GM19328 (cell line): Measurements from ENCODE around the gene RBM20.

Experiments
- ATAC-seq: cut with Tn5 transposase; IDR thresholded peaks from one replicate; pipeline ENCODE4 v1.9.1; 2021; ENCODE audit warnings: mild to moderate bottlenecking, moderate library complexity; ENCODE audit not compliant: unreplicated experiment

The RBM20 gene

DNA sequence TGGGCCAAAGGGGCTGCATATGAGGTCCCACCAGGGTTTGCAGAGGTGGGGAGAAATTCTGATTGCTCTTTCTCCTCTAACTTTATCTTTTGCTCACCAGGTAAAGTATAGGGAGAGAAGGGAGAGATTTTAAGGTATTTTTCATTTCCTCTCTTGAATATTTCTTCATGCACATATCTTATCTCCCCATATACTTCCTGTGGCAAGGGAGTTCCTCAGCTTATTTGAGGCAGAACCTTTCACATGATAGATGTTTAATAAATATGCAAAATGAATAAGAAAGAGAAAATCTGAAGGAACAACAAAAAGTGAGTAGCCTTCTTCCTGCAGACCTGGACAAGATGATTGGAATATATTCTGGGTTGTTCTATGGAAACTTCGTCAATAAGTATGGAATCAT, 160.2 kb downstream of the RBM20 start:
- no peak for ATAC-seq

DNA sequence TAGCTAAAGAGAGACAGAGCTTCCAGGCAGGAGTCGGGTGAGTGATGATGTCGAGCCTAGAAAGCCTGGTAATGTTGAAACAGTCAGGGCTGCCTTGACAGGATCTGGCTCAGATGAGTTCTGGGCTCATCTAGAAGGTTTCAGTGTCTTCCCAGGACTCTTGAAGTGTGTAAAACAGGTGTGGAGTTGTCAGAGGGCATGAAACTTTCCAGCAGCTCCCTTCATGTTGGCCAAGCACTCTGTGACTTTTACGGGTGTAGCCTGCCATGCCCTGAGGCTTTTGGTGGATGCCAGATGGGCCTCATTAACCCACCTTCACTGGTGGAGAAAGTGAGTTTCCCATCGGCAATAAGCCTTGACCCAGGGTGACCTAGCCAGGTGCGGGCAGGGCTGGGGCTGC, 161.2 kb downstream of the RBM20 start:
- no peak for ATAC-seq

DNA sequence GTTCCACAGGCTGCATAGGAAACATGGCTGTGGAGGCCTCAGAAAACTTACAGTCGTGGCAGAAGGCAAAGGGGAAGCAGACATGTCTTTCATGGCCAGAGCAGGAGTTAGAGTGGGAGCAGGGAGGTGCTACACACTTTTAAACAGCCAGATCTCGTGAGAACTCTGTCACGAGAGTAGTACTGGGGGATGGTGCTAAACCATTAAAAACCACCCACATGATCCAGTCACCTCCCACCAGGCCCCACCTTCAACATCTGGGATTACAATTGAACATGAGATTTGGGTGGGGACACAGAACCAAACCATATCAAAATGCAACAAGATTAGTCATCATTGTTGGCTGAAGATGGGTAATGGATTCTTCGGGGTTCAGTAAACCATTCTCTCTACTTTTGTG, 162.2 kb downstream of the RBM20 start:
- ATAC-seq = no peak

DNA sequence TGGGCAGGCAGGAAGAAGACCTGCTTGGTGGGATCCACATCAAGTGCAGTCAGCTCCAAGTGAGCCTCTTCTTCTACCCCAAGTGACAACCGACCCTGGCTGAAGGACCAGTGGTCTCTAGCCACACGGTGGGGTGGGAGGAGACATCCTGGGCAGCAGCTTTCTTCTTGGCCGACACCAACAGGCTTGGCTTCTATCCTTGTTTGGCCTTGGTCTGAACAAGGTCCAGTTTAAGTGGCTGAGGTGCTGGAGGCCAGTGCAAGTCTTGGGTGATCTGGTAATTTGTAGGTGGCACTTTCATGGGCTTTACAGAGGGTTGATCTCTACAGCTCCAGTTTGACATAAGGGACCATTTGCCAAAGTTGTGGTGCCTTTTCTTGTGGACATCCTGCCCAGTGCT, 164.0 kb downstream of the RBM20 start:
- ATAC-seq = no peak

DNA sequence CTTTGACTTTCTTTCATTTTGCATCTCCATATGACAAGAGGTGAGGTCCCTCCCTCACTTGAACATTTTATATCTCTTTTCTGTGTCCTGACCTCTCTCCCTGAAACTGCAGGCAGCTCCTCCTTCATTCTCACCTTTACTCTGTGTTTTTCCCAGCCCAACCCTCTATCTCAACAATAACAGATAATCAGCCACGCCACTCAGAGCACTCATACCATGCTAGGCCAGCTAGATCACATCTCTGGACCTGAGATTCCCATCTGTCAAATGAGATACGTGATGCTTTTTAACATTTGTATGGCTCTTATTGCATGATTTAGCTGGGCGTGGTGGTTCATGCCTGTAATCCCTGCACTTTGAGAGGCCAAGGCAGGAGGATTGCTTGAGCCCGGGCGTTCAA, 164.5 kb downstream of the RBM20 start:
- ATAC-seq = no peak

DNA sequence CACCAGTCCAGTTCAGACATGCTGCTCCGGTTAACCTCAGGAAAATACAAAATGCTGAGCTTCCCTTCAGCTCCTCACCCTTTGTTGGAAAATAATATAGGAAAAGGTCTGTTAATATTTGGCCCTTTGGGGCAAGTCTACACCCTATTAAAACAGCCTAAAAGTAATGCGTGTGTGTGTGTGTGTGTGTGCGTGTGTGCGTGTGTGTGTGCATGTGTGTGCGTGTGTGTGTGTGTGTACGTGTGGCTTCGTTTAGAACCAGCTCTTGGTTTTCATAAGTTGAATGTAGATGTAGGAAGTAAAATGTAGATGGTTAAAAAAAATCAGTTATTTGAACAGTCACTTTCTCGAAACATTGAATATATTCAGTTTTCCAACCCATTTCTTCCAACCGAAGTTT, 166.5 kb downstream of the RBM20 start:
- no peak for ATAC-seq

DNA sequence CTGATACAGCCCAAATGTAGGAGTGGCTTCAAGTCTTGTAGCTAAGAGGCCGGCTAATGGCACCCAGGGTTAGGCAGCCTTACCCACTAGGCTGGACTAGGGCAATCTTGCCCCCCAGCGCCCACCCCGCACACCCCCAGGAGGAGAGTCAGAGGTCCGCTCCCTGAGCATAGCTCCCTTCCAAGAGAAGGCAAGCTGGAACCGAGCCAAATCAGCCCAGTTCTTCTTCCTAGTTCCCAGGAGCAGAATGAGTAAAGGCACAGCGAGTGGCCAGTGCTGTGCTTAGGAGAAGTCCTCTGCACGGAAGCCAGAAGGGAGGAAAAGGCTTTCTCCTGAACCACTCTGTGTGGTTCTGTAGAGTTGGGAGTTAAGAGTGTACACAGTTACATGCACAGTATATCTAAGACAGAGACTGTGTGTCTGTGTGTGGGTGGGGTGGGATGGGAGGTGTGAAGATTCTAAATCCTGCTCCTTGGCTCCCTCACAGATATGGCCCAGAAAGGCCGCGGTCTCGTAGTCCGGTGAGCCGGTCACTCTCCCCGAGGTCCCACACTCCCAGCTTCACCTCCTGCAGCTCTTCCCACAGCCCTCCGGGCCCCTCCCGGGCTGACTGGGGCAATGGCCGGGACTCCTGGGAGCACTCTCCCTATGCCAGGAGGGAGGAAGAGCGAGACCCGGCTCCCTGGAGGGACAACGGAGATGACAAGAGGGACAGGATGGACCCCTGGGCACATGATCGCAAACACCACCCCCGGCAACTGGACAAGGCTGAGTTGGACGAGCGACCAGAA, 167.8 kb downstream of the RBM20 start:
- ATAC-seq = no peak

DNA sequence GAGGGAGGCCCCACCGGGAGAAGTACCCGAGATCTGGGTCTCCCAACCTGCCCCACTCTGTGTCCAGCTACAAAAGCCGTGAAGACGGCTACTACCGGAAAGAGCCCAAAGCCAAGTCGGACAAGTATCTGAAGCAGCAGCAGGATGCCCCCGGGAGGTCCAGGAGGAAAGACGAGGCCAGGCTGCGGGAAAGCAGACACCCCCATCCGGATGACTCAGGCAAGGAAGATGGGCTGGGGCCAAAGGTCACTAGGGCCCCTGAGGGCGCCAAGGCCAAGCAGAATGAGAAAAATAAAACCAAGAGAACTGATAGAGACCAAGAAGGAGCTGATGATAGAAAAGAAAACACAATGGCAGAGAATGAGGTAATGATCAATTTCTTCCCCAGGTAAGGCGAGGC, 168.4 kb downstream of the RBM20 start:
- no peak for ATAC-seq

DNA sequence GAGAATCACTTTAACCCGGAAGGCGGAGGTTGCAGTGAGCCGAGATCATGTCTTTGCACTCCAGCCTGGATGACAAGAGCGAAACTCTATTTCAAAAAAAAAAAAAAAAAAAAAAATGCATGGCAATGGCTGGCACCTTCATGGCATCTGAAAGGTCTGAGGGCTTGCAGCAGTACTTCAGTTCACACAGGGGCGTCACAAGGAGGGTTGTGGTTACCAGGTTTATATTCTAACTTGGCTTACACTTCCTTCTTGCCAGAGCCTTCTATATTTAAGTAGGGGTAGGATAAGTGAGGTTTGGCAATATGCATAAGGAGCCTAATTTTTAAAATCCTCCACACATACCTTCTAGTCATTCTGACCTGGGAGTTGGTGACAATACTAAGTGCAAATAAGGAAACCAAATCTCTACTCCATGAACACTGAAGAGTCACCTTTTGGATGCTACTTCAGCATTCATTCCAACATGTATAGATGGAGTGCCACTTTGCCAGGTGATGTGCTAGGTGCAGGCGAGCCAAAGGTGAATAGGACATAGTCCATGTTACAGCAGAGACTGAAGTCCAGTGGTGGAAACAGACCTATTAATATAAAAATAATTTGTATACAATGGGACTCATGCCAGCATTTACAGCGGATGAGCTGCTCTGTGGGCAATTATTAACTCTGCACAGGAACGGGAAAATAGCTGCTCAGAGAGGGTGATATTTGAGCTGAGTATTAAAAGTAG, 169.8 kb downstream of the RBM20 start:
- no peak for ATAC-seq

DNA sequence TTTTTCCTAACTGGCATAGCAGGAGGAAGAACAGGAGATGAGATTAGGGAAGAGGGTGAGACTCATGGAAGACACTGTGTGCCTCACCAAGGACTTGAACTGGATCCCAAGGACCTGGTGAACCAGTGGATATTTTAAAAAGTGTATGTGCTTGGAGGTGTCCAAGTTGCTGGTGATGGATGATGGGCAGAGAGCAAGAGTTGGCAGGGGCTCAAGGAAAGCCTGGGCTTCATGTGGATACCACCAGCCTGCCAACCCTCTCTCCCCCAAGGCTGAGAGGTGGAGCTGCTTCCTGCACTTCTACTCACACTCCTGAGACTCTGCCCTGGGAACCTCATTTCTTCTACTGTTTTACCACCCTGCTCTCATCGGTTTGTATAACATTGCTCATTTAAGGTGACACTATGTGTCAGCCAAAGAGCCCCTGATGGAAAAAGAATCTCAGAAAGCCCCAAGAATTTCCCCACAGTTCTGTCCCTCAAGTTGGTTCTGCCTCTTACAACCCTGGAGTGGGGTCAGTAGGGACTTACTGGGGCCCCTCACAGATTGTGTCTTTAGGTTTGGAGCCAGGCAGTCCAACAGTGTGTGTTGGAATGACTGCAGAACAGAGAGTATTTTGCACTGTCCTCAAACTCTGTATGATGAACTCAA, 171.3 kb downstream of the RBM20 start:
- ATAC-seq = no peak

DNA sequence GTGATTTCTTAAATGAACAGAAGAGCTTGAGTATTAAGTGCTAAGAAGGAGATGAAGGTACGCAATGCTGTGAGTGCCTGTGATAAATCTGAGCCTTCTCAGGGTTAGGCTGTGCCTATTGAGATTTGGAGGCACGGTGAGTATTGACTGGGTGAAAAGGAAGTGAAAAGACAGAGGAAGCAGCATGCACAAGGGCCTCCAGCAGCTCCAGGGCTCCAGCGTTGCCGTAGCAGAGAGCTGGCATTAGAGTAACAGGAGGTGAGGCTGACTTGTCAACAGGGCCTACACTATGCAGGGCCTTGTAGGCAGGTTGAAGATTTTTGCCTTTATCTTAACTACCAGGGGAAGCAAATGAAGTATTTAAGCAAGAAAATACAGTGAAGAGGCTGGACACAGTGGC, 173.5 kb downstream of the RBM20 start:
- ATAC-seq = no peak

DNA sequence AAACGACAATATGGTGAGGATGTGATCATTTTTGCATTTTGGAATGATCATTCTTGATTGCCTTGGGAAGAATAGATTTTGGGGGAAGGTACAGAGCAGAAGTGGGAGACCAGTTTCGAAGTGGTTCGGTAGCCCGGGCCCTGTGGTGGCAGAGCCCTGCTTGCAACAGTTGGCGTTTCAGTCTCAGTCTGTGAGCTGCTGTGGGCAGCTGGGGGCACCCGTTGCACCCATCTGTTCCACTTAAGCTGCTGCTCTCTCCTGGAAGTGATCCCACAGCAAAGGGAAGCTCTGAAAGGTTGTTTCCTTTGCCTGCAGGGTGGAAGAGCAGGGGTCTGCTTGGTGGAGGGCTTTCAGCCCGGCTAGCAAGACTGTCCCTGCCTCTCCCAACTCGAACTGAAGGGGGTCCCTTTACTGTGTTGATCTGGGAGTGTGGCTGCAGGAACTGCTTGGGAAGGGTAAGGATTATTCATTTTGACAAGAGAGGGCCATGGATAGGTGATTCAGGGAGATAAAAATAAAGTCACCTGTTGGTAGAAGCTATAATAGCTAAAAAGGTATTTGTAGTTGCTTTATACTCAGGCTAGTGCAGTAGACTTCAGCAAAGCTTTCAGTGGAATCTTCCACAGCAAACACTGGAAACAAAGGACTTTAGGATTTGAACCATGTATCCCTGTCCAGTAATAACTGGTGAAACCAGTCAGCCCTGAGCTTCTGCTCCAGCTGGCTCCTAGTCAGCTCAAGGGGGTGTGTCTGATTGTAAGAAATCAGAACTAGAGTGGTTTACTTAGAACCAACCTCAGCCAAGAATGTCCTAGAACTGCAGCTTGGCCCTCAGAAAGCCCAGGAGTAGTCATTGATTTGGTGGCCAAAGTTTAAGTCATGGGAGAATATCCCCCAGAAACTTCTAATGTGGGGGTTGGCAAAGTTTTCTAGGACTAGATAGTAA, 174.4 kb downstream of the RBM20 start:
- no peak for ATAC-seq

DNA sequence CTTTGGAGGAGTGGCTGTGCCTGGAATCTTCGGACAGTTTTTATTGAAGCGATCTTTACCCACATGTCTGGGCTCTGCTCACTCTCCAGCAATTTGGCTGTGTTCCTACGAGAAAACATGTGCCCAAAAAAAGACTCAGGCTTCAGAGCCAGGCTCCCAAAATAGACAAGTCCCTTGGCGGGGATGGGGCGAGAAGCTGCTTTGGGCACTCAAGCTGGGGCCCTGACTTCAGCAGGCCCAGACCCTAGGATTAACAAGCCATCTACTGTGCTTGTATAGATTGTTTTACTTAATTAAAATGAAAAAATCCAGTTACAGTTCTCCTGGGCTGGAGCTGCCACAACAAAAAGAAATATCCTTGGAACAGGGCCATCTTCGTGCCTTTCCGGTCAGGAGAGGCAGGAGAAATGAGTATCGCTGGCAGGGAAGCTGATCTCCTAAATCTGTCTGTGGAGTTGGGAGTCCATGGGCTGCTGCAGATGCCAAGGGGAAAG, 176.2 kb downstream of the RBM20 start:
- no peak for ATAC-seq

DNA sequence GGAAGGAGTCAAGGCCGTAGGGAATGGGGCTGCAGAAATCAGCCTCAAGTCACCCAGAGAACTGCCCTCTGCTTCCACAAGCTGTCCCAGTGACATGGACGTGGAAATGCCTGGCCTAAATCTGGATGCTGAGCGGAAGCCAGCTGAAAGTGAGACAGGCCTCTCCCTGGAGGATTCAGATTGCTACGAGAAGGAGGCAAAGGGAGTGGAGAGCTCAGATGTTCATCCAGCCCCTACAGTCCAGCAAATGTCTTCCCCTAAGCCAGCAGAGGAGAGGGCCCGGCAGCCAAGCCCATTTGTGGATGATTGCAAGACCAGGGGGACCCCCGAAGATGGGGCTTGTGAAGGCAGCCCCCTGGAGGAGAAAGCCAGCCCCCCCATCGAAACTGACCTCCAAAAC, 177.4 kb downstream of the RBM20 start:
- ATAC-seq = no peak

DNA sequence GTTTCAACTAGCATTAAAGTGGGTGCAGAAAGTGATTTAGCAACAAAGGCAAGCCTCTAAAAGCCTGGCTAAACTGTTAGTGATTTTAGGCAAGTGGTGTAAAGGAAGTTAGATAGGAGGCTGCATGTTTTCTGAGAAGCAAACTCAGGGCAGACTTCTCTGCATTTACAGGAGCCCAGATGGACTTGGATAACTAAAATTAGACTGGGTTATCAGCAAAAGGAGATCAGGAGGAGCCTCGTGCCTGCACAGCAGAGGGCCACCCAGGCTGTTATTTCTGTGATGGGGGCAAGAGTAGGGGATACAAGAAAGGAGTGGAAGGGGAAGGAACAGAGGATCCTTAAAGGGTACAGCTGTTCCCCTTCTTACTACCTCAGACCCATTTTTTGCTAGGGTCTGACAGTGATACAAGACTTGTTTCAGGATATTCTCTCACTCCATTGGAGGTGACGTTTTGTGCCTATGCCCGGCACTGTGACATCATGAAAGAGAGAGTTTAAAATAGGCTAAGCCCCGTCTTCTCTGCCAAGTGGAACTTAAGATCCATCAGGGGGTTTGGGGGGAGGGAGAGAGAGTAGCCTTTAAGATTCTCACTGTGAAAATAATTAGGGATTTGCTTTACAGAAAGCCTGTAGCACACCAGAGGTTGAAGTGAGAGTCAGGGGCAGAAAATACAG, 178.0 kb downstream of the RBM20 start:
- no peak for ATAC-seq

DNA sequence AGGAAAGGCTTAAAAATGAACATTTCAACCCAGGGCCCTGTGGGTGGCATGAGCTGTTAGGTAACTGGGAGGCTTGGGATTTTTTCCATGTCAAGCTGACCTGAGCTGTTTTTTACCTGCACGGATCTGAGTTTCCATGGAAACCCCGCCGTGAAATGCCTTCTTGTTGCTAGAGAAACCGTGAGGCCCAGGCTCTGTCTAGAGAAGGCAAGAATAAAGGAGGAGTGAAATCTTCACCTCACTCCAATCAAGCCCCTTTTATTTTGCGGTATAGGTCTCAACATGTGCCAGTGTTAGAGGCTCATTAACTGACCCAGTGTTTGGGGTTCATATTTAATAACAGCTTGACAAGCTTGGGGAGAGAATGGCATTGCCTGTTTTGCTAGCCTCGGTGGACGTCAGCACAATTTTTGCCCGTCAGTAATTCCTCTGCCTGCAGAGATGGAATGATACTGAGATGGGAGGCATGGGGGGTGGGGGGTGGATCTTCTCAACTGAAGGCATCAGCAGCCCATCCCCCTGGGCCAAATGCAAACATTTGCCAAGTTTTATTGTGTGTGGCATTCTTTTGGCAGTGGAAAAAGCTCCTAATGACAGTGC, 178.7 kb downstream of the RBM20 start:
- ATAC-seq = no peak

DNA sequence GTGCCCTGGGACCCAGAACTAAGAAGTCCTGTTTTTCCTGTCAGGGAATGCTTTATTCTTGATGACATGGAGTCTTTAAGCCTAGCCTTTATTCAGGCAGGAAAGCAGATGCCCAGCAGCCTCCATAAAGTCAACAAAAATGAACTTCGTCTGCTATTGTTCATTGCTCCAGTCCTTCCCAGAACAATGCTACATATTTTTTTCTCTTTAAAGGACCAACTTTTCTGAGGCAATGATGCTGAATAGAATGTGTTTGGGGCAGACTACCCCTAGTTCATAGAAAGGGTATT, 180.0 kb downstream of the RBM20 start:
- ATAC-seq = no peak

DNA sequence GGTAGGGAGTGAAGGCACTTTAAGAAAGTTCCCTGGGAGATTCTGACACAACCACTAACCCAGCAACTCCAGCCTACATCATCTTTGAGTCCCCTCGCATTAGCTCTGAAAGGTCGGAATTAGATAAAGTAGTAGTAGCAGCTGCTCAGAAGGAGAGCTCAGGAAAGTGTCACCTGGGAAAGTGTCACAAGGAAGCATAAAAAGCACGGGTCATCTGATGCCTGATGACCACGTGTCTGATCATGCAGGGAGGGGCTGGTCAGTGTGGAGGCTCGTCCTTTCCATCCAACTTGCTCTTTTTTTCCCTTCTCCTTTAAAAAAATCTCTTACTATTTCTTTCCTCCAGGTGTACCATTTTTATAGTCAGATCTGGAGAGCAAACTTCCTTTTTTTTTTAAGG, 180.5 kb downstream of the RBM20 start:
- no peak for ATAC-seq

DNA sequence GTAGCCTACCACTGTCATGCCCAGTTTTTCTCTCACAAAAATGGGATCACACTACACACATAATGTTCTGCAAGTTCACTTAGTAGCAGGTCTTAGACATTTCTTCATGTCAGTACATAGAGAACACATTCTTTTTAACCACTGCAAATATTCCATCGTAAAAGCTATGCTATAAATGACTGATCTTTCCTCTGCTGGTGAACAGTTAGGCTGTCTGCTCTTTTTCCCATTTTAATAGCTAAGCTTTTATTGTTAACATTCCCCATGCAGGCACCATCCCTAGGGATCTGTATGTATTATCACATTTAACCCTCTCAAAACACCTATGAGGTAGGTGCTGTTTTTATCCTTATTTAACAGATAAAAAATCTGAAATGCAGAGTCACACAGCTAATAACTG, 181.4 kb downstream of the RBM20 start:
- no peak for ATAC-seq

DNA sequence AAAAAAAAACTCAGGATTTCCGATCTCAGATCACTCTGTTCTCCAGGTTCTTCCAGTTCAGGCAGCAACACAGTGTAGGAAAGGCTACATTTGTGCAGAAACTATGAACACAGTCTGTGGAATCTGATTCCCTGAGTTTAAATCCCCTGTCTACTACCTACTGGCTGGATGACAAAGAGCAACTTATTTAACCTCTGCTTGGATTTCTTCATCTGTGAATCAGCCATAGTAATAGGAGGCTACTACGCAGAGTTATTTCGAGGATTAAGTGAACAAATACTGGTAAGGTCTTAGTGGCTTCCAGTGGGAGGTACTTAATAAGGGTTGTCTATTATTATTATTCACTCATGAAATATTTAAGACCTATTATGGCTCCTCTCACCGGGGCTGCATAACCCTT, 183.3 kb downstream of the RBM20 start:
- ATAC-seq = no peak
